LNCaP clone FGC (cell line): Measurements from ENCODE around the gene NOP58.

Experiments
- DNase-seq: peaks from one replicate; pipeline ENCODE4 v3.0.0-alpha.2; 2011; ENCODE audit warnings: low read depth
- H3K4me3 ChIP-seq: 2 replicates; pipeline ENCODE4 v1.5.1; 2011; ENCODE audit warnings: mild to moderate bottlenecking, low read depth, low read length, control low read depth
- CTCF ChIP-seq: IDR thresholded peaks from 2 replicates; pipeline ENCODE4 v1.5.1; 2012; ENCODE audit warnings: mild to moderate bottlenecking; ENCODE audit not compliant: control insufficient read depth, insufficient read depth; ENCODE audit errors: extremely low read depth

Gene NOP58

GRCh38 chr2:202278944-202279343, 13.4 kb downstream of the NOP58 start:
- DNase-seq: peak; percentile 28
- no peak overlapping the region for H3K4me3 ChIP-seq
- TF ChIP-seq CTCF: peak; percentile 47

GRCh38 chr2:202286595-202286994, 21.0 kb downstream of the NOP58 start:
- H3K4me3 ChIP-seq: no peak overlapping the region
- TF ChIP-seq CTCF: no peak
- DNase-seq: no peak

- H3K4me3 ChIP-seq: no peak overlapping the region
- TF ChIP-seq CTCF: no peak
- no peak for DNase-seq
Observed at GRCh38 chr2:202289394-202290204, 24.0 kb downstream of the NOP58 start.

GRCh38 chr2:202290316-202290715, 24.8 kb downstream of the NOP58 start:
- no peak for TF ChIP-seq CTCF
- no peak for DNase-seq
- no peak overlapping the region for H3K4me3 ChIP-seq

- no peak overlapping the region for H3K4me3 ChIP-seq
- DNase-seq: no peak
- no peak for TF ChIP-seq CTCF
Observed at GRCh38 chr2:202290970-202291369, 25.4 kb downstream of the NOP58 start.

GRCh38 chr2:202299712-202300111, 34.1 kb downstream of the NOP58 start:
- H3K4me3 ChIP-seq: no peak overlapping the region
- DNase-seq: no peak
- no peak for TF ChIP-seq CTCF

GRCh38 chr2:202306034-202306433, 40.5 kb downstream of the NOP58 start:
- no peak for TF ChIP-seq CTCF
- no peak for DNase-seq

More at GRCh38 chr2:202306034-202306433, 40.5 kb downstream of the NOP58 start:
- H3K4me3 ChIP-seq: no peak overlapping the region
